ENCODE data around the gene ZSCAN10.

The ZSCAN10 gene

GRCh38 chr16:3112058-3112880 is 13.2 kb upstream of the ZSCAN10 start, which contains the start of gene ZNF205:
Gene ZNF205 (plus strand): TSS chr16:3112586. CDS start chr16:3113431, 845 bp downstream.
- H3K4me3 ChIP-seq (replicated peaks in 1 of 2; ENCODE audit: low read depth in 2 of 2, low read length in 2 of 2), result peak within 1 kb of the TSS; percentile 60 to 76
- DNase-seq (ENCODE audit: low read depth in 2 of 2), result peak; percentile 74 to 78
- no peak for TF ChIP-seq CTCF (IDR thresholded peaks at IDR 0.05; ENCODE audit: low read depth, low read length)

- DNase-seq (ENCODE audit: low read depth in 2 of 2), result peak; percentile 83 to 90
- TF ChIP-seq CTCF (IDR thresholded peaks at IDR 0.05; ENCODE audit: low read depth, low read length), result no peak
- peak overlapping the region; percentile 52 to 60 for H3K4me3 ChIP-seq (replicated peaks in 1 of 2; ENCODE audit: low read depth in 2 of 2, low read length in 2 of 2)
Observed at GRCh38 chr16:3106205-3106928, 7.3 kb upstream of the ZSCAN10 start.

- H3K4me3 ChIP-seq (replicated peaks in 1 of 2; ENCODE audit: low read depth in 2 of 2, low read length in 2 of 2), result no peak overlapping the region
- TF ChIP-seq CTCF (IDR thresholded peaks at IDR 0.05; ENCODE audit: low read depth, low read length), result no peak
- peak in 1 of 2 donors; percentile 33 for DNase-seq (ENCODE audit: low read depth in 2 of 2)
Observed at GRCh38 chr16:3101841-3102470, 2.9 kb upstream of the ZSCAN10 start.

GRCh38 chr16:3101018-3101840 is 2.1 kb upstream of the ZSCAN10 start:
- peak; percentile 47 for TF ChIP-seq CTCF (IDR thresholded peaks at IDR 0.05; ENCODE audit: low read depth, low read length)
- H3K4me3 ChIP-seq (replicated peaks in 1 of 2; ENCODE audit: low read depth in 2 of 2, low read length in 2 of 2), result no peak overlapping the region
- peak; percentile 33 to 37 for DNase-seq (ENCODE audit: low read depth in 2 of 2)

- peak overlapping the region; percentile 7 to 13 for H3K4me3 ChIP-seq (replicated peaks in 1 of 2; ENCODE audit: low read depth in 2 of 2, low read length in 2 of 2)
- peak; percentile 90 to 91 for DNase-seq (ENCODE audit: low read depth in 2 of 2)
- TF ChIP-seq CTCF (IDR thresholded peaks at IDR 0.05; ENCODE audit: low read depth, low read length), result no peak
Observed at GRCh38 chr16:3099732-3100499, 822 bp upstream of the ZSCAN10 start.
